Measurements from ENCODE around the gene PTPRM.
"Not testable (repeated sequence)": the region's sequence is repeated elsewhere in the genome, so short reads cannot be mapped to it uniquely, and the experiment has no call there.

PTPRM gene

GRCh38 chr18:7735626-7736175 lies 168.6 kb downstream of the PTPRM start:
- TF ChIP-seq CTCF (conservative IDR thresholded peaks at IDR 0.05) = no peak
- no peak overlapping the region for H3K27ac ChIP-seq

GRCh38 chr18:7736526-7736925 lies 169.4 kb downstream of the PTPRM start:
- not testable (repeated sequence) for H3K27ac ChIP-seq

- H3K27ac ChIP-seq = no peak overlapping the region
- no peak for TF ChIP-seq CTCF (conservative IDR thresholded peaks at IDR 0.05)
Observed at GRCh38 chr18:7737550-7737949, 170.4 kb downstream of the PTPRM start.

GRCh38 chr18:7740821-7741220 lies 173.7 kb downstream of the PTPRM start:
- no peak for TF ChIP-seq CTCF (conservative IDR thresholded peaks at IDR 0.05)
- no peak overlapping the region for H3K27ac ChIP-seq

GRCh38 chr18:7741640-7742039 lies 174.5 kb downstream of the PTPRM start:
- H3K27ac ChIP-seq = no peak overlapping the region
- TF ChIP-seq CTCF (conservative IDR thresholded peaks at IDR 0.05) = no peak

- no peak for TF ChIP-seq CTCF (conservative IDR thresholded peaks at IDR 0.05)
Observed at GRCh38 chr18:7742224-7742623, 175.1 kb downstream of the PTPRM start.

GRCh38 chr18:7743256-7743655 lies 176.1 kb downstream of the PTPRM start:
- no peak for TF ChIP-seq CTCF (conservative IDR thresholded peaks at IDR 0.05)
- no peak overlapping the region for H3K27ac ChIP-seq

More at GRCh38 chr18:7742224-7742623, 175.1 kb downstream of the PTPRM start:
- H3K27ac ChIP-seq = no peak overlapping the region

- H3K27ac ChIP-seq = no peak overlapping the region
- TF ChIP-seq CTCF (conservative IDR thresholded peaks at IDR 0.05) = no peak
Observed at GRCh38 chr18:7746106-7746505, 179.0 kb downstream of the PTPRM start.
